Esophagus muscularis mucosa (tissue), 4 donors: ENCODE measurements around the gene CPNE6. TPM values are rescaled to one million over a fixed set of nuclear protein-coding genes. Genes with fewer than 3 reads are reported as not detected.
"Not testable (repeated sequence)": the region's sequence is repeated elsewhere in the genome, so short reads cannot be mapped to it uniquely, and the experiment has no call there.

Source experiments
- DNase-seq: peaks from one replicate; pipeline ENCODE4 v3.0.0-alpha.2; 2017; ENCODE audit errors: extremely low spot score
- H3K27ac ChIP-seq, 4 donors: fragments of 200-600 bp; sonication (generic); replicated peaks in 1 of 4; 1 replicate in 3 of 4; 2 replicates in 1 of 4; pipeline ENCODE4 v1.5.1; 2016 to 2019; ENCODE audit warnings: mild to moderate bottlenecking in 1 of 4
- H3K27me3 ChIP-seq, 4 donors: fragments of 200-600 bp; sonication (generic); one replicate each; pipeline versions ENCODE4 v1.5.1 to v1.6.0; 2016 to 2019
- H3K36me3 ChIP-seq, 4 donors: fragments of 200-600 bp; sonication (generic); one replicate each; pipeline ENCODE4 v1.5.1; 2016 to 2019
- H3K4me1 ChIP-seq, 4 donors: fragments of 200-600 bp; sonication (generic); one replicate each; pipeline ENCODE4 v1.5.1; 2016 to 2019
- H3K4me3 ChIP-seq, 4 donors: fragments of 200-600 bp; sonication (generic); 1 replicate in 2 of 4; 2 replicates in 2 of 4; pipeline ENCODE4 v1.5.1; 2016 to 2019; ENCODE audit warnings: mild to moderate bottlenecking in 4 of 4, moderate library complexity in 1 of 4
- H3K9me3 ChIP-seq, 4 donors: fragments of 200-600 bp; sonication (generic); 1 replicate in 3 of 4; 2 replicates in 1 of 4; pipeline ENCODE4 v1.5.1; 2016 to 2019
- CTCF ChIP-seq, 3 experiments: fragments of 200-600 bp in 2 of 3; fragments of 450-650 bp in 1 of 3; sonication (generic) in 2 of 3; IDR thresholded peaks; one replicate each; pipeline ENCODE4 v1.5.1; 2017 to 2019; ENCODE audit warnings: antibody characterized with exemption in 3 of 3, mild to moderate bottlenecking in 2 of 3, moderate library complexity in 1 of 3
- EP300 ChIP-seq: sonication (generic); formaldehyde crosslinking; IDR thresholded peaks from one replicate; pipeline ENCODE4 v1.6.1; 2017; ENCODE audit warnings: antibody characterized with exemption
- POLR2A ChIP-seq: fragments of 450-650 bp; IDR thresholded peaks from one replicate; pipeline ENCODE4 v1.6.1; 2017; ENCODE audit warnings: antibody characterized with exemption, moderate library complexity, mild to moderate bottlenecking, low read depth
- POLR2AphosphoS5 ChIP-seq, 2 donors: sonication (generic); formaldehyde crosslinking; IDR thresholded peaks; one replicate each; pipeline ENCODE4 v1.6.1; 2017; ENCODE audit warnings: antibody characterized with exemption in 2 of 2
- WGBS: methylation state at CpG from one replicate; pipeline ENCODE4 v1.1.5; 2018; 5-methylcytosine and 5-hydroxymethylcytosine counted together
- intact Hi-C: fragments of 100-400 bp; cut with DNase I; formaldehyde crosslinking; loops from one replicate; pipeline ENCODE4 v1.15.1; 2023
- total RNA-seq, 4 donors: library from RNA; depleted of rRNA; stranded (reverse); fragments of >200 nt; gene quantifications; one replicate each; pipeline versions ENCODE4 v1.1.0 to v1.2.1, GENCODE V29; 2016

Gene CPNE6
- total RNA-seq, 4 donors from 2014 or later = 0.26 to 0.34 (median 0.33) TPM; not detected in 1

GRCh38 chr14:24037658-24038037, 33.7 kb upstream of the CPNE6 start:
- 85% methylated on average over 14 of the region's 14 CpGs for WGBS
- TF ChIP-seq CTCF (IDR thresholded peaks at IDR 0.05) = no peak
- TF ChIP-seq POLR2A = no peak
- TF ChIP-seq POLR2AphosphoS5 (IDR thresholded peaks at IDR 0.05) = no peak
- no peak for TF ChIP-seq EP300
- no peak for DNase-seq

GRCh38 chr14:24038686-24039085, 32.7 kb upstream of the CPNE6 start:
- no peak overlapping the region for H3K27ac ChIP-seq
- no peak overlapping the region for H3K4me3 ChIP-seq
- no peaks in the 10 kb centered on the region for H3K9me3 ChIP-seq
- intact Hi-C loops = no loop called here
- H3K27me3 ChIP-seq = no peaks in the 10 kb centered on the region
- TF ChIP-seq CTCF (IDR thresholded peaks at IDR 0.05) (no peak), EP300 (no peak)
- WGBS = 89% methylated on average over 2 of the region's 2 CpGs
- H3K4me1 ChIP-seq = peaks cover 4 to 18% (median 14%) of the 10 kb centered on the region in 4 donors
- H3K36me3 ChIP-seq = no peaks in the 10 kb centered on the region
- DNase-seq = no peak

More at GRCh38 chr14:24037658-24038037, 33.7 kb upstream of the CPNE6 start:
- no peaks in the 10 kb centered on the region for H3K36me3 ChIP-seq
- peaks cover 4 to 28% (median 14%) of the 10 kb centered on the region in 4 donors for H3K4me1 ChIP-seq
- intact Hi-C loops = no loop called here
- H3K27me3 ChIP-seq = no peaks in the 10 kb centered on the region
- H3K4me3 ChIP-seq = no peak overlapping the region
- H3K9me3 ChIP-seq = peaks cover 0 to 4% (median 1%) of the 10 kb centered on the region in 4 donors
- H3K27ac ChIP-seq = no peak overlapping the region

- Histone ChIP-seq H3K27me3 (no peaks in the 10 kb centered on the region), H3K4me1 (peaks cover 4 to 17% (median 14%) of the 10 kb centered on the region in 4 donors), H3K27ac (no peak overlapping the region), H3K4me3 (no peak overlapping the region), H3K36me3 (no peaks in the 10 kb centered on the region), H3K9me3 (no peaks in the 10 kb centered on the region)
- TF ChIP-seq POLR2A (no peak), POLR2AphosphoS5 (IDR thresholded peaks at IDR 0.05) (no peak), CTCF (IDR thresholded peaks at IDR 0.05) (no peak), EP300 (no peak)
- WGBS = 62% methylated on average over 2 of the region's 2 CpGs
- no peak for DNase-seq
- intact Hi-C loops = no loop called here
Observed at GRCh38 chr14:24040692-24041091, 30.7 kb upstream of the CPNE6 start.

GRCh38 chr14:24042746-24043145, 28.6 kb upstream of the CPNE6 start:
- intact Hi-C loops = no loop called here
- Histone ChIP-seq H3K27ac (no peak overlapping the region), H3K36me3 (no peaks in the 10 kb centered on the region), H3K4me3 (no peak overlapping the region), H3K4me1 (peaks cover 0 to under 1% (median 0%) of the 10 kb centered on the region in 4 donors), H3K9me3 (no peaks in the 10 kb centered on the region), H3K27me3 (no peaks in the 10 kb centered on the region)
- TF ChIP-seq POLR2A = no peak
- no peak for TF ChIP-seq EP300
- no peak for TF ChIP-seq CTCF (IDR thresholded peaks at IDR 0.05)
- no peak for TF ChIP-seq POLR2AphosphoS5 (IDR thresholded peaks at IDR 0.05)
- 38% methylated on average over 5 of the region's 5 CpGs for whole genome bisulfite sequencing
- no peak for DNase-seq

- H3K9me3 ChIP-seq, H3K4me3 ChIP-seq, H3K27ac ChIP-seq, H3K27me3 ChIP-seq, H3K36me3 ChIP-seq, intact Hi-C loops, DNase-seq: not testable (repeated sequence)
- 54% methylated on average over 2 of the region's 2 CpGs for WGBS
- H3K4me1 ChIP-seq = peaks cover 12 to 22% (median 19%) of the 10 kb centered on the region in 4 donors
Observed at GRCh38 chr14:24049002-24049401, 22.4 kb upstream of the CPNE6 start.

GRCh38 chr14:24050753-24051152, 20.6 kb upstream of the CPNE6 start:
- not testable (repeated sequence) for H3K9me3 ChIP-seq, DNase-seq, H3K36me3 ChIP-seq, H3K4me3 ChIP-seq, H3K27ac ChIP-seq, H3K27me3 ChIP-seq
- peaks cover 12 to 22% (median 19%) of the 10 kb centered on the region in 4 donors for H3K4me1 ChIP-seq
- WGBS = 80% methylated on average over 7 of the region's 8 CpGs
- intact Hi-C loops = loop anchor here (5.0 kb wide), 1 partner anchor 38 kb away; no protein-coding TSS in a partner anchor
